Measurements from ENCODE around the gene KLF3.

KLF3 gene

GRCh38 chr4:38656111-38656510 lies 7.9 kb upstream of the KLF3 start:
- DNase-seq (ENCODE audit: low spot score) = no peak

- DNase-seq (ENCODE audit: low spot score) = no peak
Measured at GRCh38 chr4:38659346-38659745, 4.7 kb upstream of the KLF3 start.

- DNase-seq (ENCODE audit: low spot score) = no peak
Measured at GRCh38 chr4:38660838-38661237, 3.2 kb upstream of the KLF3 start.

GRCh38 chr4:38661371-38661770 lies 2.6 kb upstream of the KLF3 start:
- no peak for DNase-seq (ENCODE audit: low spot score)

- DNase-seq (ENCODE audit: low spot score) = no peak
Measured at GRCh38 chr4:38662522-38663089, 1.4 kb upstream of the KLF3 start.

- DNase-seq (ENCODE audit: low spot score) = no peak
Measured at GRCh38 chr4:38663090-38663800, 754 bp upstream of the KLF3 start.

- DNase-seq (ENCODE audit: low spot score) = peak; percentile 78
Measured at GRCh38 chr4:38664706-38665401, 855 bp downstream of the KLF3 start.

GRCh38 chr4:38665551-38666411 lies 1.8 kb downstream of the KLF3 start:
- no peak for DNase-seq (ENCODE audit: low spot score)

- no peak for DNase-seq (ENCODE audit: low spot score)
Measured at GRCh38 chr4:38666766-38667084, 2.7 kb downstream of the KLF3 start.

GRCh38 chr4:38667085-38667893 lies 3.3 kb downstream of the KLF3 start:
- DNase-seq (ENCODE audit: low spot score) = peak; percentile 92

GRCh38 chr4:38668203-38668971 lies 4.4 kb downstream of the KLF3 start:
- no peak for DNase-seq (ENCODE audit: low spot score)

GRCh38 chr4:38669208-38669607 lies 5.2 kb downstream of the KLF3 start:
- DNase-seq (ENCODE audit: low spot score) = no peak

- DNase-seq (ENCODE audit: low spot score) = no peak
Measured at GRCh38 chr4:38670109-38670901, 6.3 kb downstream of the KLF3 start.

- no peak for DNase-seq (ENCODE audit: low spot score)
Measured at GRCh38 chr4:38670939-38671591, 7.1 kb downstream of the KLF3 start.

GRCh38 chr4:38671592-38671940 lies 7.6 kb downstream of the KLF3 start:
- DNase-seq (ENCODE audit: low spot score) = no peak

- no peak for DNase-seq (ENCODE audit: low spot score)
Measured at GRCh38 chr4:38672074-38672396, 8.0 kb downstream of the KLF3 start.

- no peak for DNase-seq (ENCODE audit: low spot score)
Measured at GRCh38 chr4:38672397-38673129, 8.6 kb downstream of the KLF3 start.

GRCh38 chr4:38673130-38673978 lies 9.4 kb downstream of the KLF3 start:
- DNase-seq (ENCODE audit: low spot score) = no peak
